NCI-H524 treated with DMSO at 0.1 percent for 48 hours (cell line): ENCODE data around the gene SUSD3.
"Not testable (repeated sequence)": the region's sequence is repeated elsewhere in the genome, so short reads cannot be mapped to it uniquely, and the experiment has no call there.

Source experiments
- DNase-seq: peaks from one replicate; lab custom pipeline; 2025; lab: John Stamatoyannopoulos, UW

Gene SUSD3

DNA sequence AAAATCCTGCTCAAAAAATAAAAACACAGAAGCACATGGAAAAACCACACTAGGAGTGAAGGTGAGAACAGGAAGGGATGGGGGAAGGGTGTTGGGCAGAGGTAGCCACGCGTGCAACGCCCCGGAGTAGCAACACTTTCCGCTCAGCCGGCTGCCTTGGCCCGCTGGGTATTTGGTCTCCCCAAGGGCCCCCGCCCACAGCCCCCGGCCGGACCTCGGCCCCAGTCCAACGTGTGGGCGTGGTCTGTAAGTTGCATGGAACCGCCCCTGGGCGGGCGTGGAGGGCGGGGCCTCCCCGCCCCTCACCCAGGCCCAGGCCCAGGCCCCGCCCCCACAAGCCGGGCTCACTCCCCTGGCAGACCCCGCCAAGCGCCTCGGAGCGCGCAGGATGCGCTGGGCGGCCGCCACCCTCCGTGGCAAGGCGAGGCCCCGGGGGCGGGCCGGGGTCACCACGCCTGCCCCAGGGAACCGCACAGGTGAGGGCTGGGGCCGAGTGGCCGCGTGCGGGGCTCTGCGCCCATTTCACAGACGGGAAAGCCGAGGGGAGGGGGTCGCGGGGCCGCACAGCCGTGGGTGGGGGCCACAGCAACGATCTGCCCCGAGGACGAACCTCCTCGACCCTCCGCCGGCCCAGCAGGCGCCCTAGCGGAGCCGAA, at the start of gene SUSD3:
Gene SUSD3 (plus strand): TSS at position 347 of the 656 bp plus-strand sequence. CDS start 42 bp downstream, at position 389.
- no peak for DNase-seq

GRCh38 chr9:93009337-93010015, 49.0 kb upstream of the SUSD3 start:
- no peak for DNase-seq

GRCh38 chr9:93010056-93010455, 48.4 kb upstream of the SUSD3 start:
- no peak for DNase-seq

GRCh38 chr9:93010704-93011103, 47.8 kb upstream of the SUSD3 start:
- DNase-seq = no peak

- no peak for DNase-seq
Observed at GRCh38 chr9:93011114-93011513, 47.4 kb upstream of the SUSD3 start.

DNA sequence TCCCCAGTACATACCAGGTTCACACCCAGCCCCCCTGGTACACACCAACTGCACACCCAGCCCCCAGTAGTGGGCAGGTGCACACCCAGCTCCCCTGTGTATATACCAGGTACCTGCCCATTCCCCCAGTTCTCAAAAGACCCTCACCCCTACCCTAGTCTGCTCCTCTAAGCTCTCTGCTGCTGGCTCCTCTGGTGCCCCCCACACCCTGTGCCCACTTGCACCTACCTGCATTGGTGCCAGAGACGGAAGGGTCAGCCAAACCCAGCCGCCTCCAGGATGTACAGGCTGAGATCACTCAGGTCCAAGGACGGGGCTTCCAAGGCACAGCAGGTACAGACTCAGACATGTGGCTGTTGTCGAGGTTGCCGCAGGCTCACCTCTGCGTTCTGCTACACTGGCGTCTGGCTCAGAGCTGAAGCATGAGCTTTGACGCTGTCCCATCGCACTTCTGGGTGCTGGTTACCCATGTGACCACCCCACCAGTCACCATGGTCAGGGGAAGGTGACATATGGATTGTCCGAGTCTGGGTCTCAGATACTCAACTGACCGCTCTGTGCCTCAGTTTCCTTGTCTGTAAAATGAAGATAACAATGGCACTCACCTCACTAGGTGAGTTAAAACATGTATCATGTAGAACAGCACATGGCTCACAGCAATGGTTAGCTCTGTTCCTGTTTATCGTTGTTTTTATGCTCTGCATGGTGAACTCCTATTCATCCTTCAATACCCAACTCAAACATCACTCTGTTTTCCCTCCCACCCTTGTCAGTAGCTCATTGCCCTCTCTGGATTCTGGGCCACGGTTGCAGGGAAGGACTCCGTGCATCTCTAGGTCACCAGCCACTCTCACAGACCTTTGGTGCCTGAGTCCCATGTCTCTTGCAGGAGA, 45.3 kb upstream of the SUSD3 start:
- no peak for DNase-seq

GRCh38 chr9:93013856-93014582, 44.5 kb upstream of the SUSD3 start:
- DNase-seq = no peak

- not testable (repeated sequence) for DNase-seq
Observed at GRCh38 chr9:93015190-93015589, 43.3 kb upstream of the SUSD3 start.

DNA sequence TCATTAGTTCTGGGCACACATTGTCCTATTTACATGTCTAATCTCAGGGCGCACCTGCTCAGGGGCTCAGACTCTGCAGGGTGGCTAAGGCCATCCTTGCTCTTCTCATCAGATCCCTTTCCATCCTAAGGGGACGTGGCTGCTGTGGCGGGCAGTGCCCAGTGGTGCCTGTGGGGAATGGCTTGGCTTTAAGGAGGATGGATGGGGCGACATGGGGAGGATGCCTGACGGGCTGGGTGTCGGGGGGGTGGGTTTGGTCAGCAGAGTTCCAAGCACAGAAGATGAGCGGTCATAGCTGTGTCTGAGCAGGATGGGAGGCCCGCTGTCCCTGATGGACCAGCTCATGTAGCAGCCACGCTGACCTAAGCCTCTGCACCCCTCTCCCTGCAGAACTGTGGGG, 40.9 kb upstream of the SUSD3 start:
- DNase-seq = no peak

- no peak for DNase-seq
Observed at GRCh38 chr9:93020151-93020550, 38.4 kb upstream of the SUSD3 start.

DNA sequence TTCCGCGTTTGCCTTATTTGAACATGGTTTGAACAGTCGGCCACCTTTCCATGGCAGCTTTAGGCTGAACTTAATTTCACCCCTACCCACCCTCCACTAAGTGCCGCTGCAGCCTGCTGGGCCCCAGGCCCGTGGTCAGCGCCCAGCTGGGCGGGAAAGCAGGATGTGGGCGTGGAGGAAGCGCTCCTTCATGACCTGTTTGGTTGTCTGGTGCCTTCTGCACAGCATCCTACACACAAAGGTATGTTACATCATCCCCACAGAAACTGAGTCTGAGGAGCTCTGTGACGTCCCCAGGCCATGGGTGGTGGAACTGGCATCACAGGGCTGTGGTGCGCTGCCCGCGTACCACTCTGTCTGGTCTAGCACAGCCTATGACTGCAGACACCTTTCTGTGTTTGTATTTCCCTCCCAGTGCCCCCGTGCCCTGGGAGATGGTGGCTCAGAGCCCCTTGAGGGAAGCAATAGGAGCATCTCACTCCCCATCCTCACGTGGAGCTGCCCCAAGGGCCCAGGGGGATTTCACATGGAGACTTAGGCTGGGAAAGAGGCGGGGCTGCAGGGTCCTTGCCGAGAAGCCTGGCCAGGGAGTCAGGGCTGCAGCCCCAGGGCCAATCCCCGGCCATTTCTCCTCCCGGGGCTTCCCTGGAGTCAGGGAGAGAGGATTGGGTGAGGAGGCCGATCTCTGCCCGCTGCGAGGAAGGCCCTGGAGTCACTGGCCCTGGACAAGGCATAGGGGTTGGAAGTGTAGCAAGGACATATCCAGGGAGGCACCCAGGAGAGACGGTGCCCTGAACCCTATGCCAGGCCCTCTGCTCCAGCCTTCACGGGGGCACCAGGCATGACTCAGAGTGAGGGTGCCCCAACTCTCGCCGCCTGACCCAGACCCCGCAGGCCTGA, 37.5 kb upstream of the SUSD3 start:
- no peak for DNase-seq

DNA sequence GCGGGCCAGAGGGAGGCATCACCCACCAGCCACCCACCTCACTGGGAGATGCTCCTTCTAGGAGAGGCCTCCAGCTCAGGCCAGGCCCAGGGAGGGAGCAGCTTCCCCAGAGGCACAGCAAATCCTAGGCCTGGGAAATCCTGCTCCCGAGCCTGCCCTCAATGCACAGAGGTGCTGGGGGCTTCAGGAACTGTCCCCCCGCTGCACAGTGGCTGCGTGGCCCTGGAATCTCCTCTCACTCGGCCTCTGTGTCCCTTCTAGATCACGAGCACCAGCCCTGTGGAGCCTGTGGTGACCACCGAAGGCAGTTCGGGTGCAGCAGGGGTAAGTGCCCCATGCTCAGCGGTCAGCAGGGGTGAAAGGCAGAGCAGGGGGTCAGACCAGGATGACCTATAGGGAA, 36.4 kb upstream of the SUSD3 start:
- DNase-seq = no peak

GRCh38 chr9:93022721-93023520, 35.6 kb upstream of the SUSD3 start:
- no peak for DNase-seq

GRCh38 chr9:93023521-93023815, 35.0 kb upstream of the SUSD3 start:
- no peak for DNase-seq

- DNase-seq = no peak
Observed at GRCh38 chr9:93024646-93024910, 33.9 kb upstream of the SUSD3 start.

DNA sequence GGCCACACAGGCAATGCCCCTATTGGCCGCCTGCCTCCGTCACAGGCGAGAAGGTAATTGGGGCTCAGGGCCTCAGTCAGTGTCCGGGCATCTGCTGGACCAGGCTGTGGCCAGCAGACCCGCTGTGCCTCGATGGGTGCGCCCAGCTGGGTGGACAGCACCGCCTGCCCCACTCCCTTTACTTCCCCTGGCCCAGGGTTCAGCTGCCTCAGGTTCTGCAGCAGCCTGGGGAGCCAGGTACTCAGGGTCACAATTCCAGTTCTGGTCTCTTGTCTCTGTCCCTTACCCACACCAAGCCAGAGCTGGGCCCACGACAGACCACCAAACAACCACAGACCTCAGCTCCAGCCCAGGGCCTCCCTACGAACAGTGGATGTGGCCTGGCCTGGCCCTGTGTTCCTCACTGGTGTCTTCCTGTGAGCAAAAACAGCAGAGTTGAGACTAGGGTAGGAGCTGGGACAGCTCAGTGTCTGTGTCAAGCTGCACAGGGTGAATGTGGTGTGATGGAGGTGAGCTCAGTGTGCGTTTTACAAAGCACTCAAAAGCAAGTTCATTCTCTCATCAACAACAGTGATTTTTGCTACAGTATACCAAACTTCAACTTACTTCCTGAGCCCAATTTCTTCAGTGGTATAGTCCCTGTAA, 33.4 kb upstream of the SUSD3 start:
- no peak for DNase-seq

GRCh38 chr9:93025736-93026135, 32.8 kb upstream of the SUSD3 start:
- no peak for DNase-seq

GRCh38 chr9:93026640-93027039, 31.9 kb upstream of the SUSD3 start:
- no peak for DNase-seq

DNA sequence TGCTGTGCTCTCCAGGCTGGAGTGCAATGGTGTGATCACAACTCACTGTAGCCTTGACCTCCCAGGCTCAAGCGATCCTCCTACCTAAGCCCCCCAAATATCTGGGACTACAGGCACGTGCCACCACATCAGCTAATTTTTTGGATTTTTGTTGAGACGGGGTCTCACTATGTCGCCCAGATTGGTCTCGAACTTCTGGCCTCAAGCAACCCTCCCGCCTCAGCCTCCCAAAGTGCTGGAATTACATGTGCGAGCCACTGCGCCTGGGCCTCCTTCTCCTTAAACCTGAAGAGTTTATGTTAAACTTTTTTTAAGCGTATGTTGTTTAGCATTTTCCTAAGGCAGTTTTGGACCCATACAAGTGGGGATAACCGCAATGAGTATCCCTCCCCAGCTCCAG, 30.8 kb upstream of the SUSD3 start:
- DNase-seq = no peak

GRCh38 chr9:93028448-93029006, 30.0 kb upstream of the SUSD3 start:
- no peak for DNase-seq
